Naive thymus-derived CD8-positive, alpha-beta T cell (primary cell): ENCODE measurements around the gene ATP13A2. TPM values are rescaled to one million over a fixed set of nuclear protein-coding genes. Genes with fewer than 3 reads are reported as not detected.
"Not testable (repeated sequence)": the region's sequence is repeated elsewhere in the genome, so short reads cannot be mapped to it uniquely, and the experiment has no call there.

ENCODE experiments used
- ATAC-seq, 2 donors: fragments of 150-1000 bp; cut with Tn5 transposase in 1 of 2; sonication (Bioruptor Pico), chemical (Tn5 transposase) in 1 of 2; 1 replicate in 1 of 2; 2 replicates in 1 of 2; pipeline ENCODE4 v1.10.0; 2021; ENCODE audit warnings: mild to moderate bottlenecking in 2 of 2, moderate library complexity in 2 of 2
- POLR2A ChIA-PET: fragments of 350-600 bp; sonication (Branson Sonifier 250); formaldehyde crosslinking; loops from one replicate; lab custom pipeline; 2021; ENCODE audit warnings: antibody characterized with exemption; lab: Charles Lee
- DNase-seq, 10 donors: peaks; one replicate each; pipeline versions ENCODE4 v3.0.0 to v3.0.0-alpha.2; 2020 to 2022
- H3K27ac Mint-ChIP-seq, 10 donors: one replicate each; pipeline ENCODE4 v1.8.0; 2020 to 2022; ENCODE audit warnings: mild to moderate bottlenecking in 10 of 10, mixed read lengths in 10 of 10, moderate library complexity in 4 of 10, inconsistent platforms in 1 of 10
- H3K27me3 Mint-ChIP-seq, 5 donors: one replicate each; pipeline ENCODE4 v1.8.0; 2021 to 2022; ENCODE audit warnings: mixed read lengths in 5 of 5
- H3K36me3 Mint-ChIP-seq, 3 donors: one replicate each; pipeline ENCODE4 v1.8.0; 2020 to 2022; ENCODE audit warnings: mixed read lengths in 3 of 3, mild to moderate bottlenecking in 2 of 3, inconsistent platforms in 1 of 3
- H3K4me1 Mint-ChIP-seq, 4 donors: one replicate each; pipeline ENCODE4 v1.8.0; 2021 to 2022; ENCODE audit warnings: mixed read lengths in 4 of 4
- H3K4me3 Mint-ChIP-seq, 10 donors: one replicate each; pipeline ENCODE4 v1.8.0; 2020 to 2022; ENCODE audit warnings: mild to moderate bottlenecking in 10 of 10, mixed read lengths in 10 of 10, moderate library complexity in 6 of 10, inconsistent platforms in 1 of 10
- H3K9me3 Mint-ChIP-seq, 9 donors: one replicate each; pipeline ENCODE4 v1.8.0; 2020 to 2022; ENCODE audit warnings: mixed read lengths in 9 of 9, mild to moderate bottlenecking in 3 of 9, inconsistent platforms in 1 of 9, moderate library complexity in 1 of 9
- polyA plus RNA-seq, 3 donors: library from polyadenylated mRNA; unstranded; fragments of 300-500 nt; fragmentation: Illumina TruSeq; gene quantifications; one replicate each; pipeline ENCODE4 v1.2.3, GENCODE V29; 2021
- total RNA-seq, 8 experiments: library from RNA in 2 of 8; stranded (reverse) in 2 of 8; gene quantifications; one replicate each; pipeline ENCODE4 v1.2.3 and lab custom pipeline; 2021 to 2026

Gene ATP13A2
- total and polyA plus RNA-seq, 5 experiments from 2014 or later, result 21.6 to 44.4 (median 43.7) TPM

- DNase-seq, result peak; percentile 53 to 83 (median 63)
- Mint-ChIP-seq H3K4me1 (peaks cover 0 to 14% (median 6%) of the 10 kb centered on the region in 4 donors), H3K9me3 (peaks cover 0 to 1% (median 0%) of the 10 kb centered on the region in 9 donors), H3K27ac (peak overlapping the region in 8 of 10 donors; percentile 28 to 84 (median 75)), H3K27me3 (no peaks in the 10 kb centered on the region), H3K36me3 (peaks cover 0 to 22% (median 4%) of the 10 kb centered on the region in 3 donors), H3K4me3 (peak overlapping the region; percentile 68 to 85 (median 77))
- POLR2A ChIA-PET, result interaction anchor here (0.5 to 1.6 kb wide), 5 partner anchors 9 to 61 kb away, joined by 3 to 6 read pairs (median 4); no protein-coding TSS in a partner anchor
- peak; percentile 84 to 95 for ATAC-seq
Observed at GRCh38 chr1:16960560-16961296, 51.0 kb downstream of the ATP13A2 start.

- POLR2A ChIA-PET, result interaction anchor here (0.6 kb wide), 1 partner anchor 55 kb away, joined by 3 read pairs; no protein-coding TSS in a partner anchor
- Mint-ChIP-seq H3K27me3 (no peaks in the 10 kb centered on the region), H3K36me3 (peaks cover 0 to 13% (median 0%) of the 10 kb centered on the region in 3 donors), H3K27ac (no peak overlapping the region), H3K4me3 (no peak overlapping the region), H3K9me3 (no peaks in the 10 kb centered on the region), H3K4me1 (peaks cover 0 to 14% (median 6%) of the 10 kb centered on the region in 4 donors)
- DNase-seq, result no peak
- no peak for ATAC-seq
Observed at GRCh38 chr1:16958475-16958874, 53.3 kb downstream of the ATP13A2 start.

- no peaks in the 10 kb centered on the region for H3K27me3 Mint-ChIP-seq
- no peaks in the 10 kb centered on the region for H3K9me3 Mint-ChIP-seq
- peaks cover 0 to 14% (median 6%) of the 10 kb centered on the region in 4 donors for H3K4me1 Mint-ChIP-seq
- POLR2A ChIA-PET, result interaction anchor here (1.5 kb wide), 1 partner anchor 53 kb away, joined by 3 read pairs; no protein-coding TSS in a partner anchor
- ATAC-seq (no peak), DNase-seq (no peak)
- no peak overlapping the region for H3K4me3 Mint-ChIP-seq
- no peak overlapping the region for H3K27ac Mint-ChIP-seq
- H3K36me3 Mint-ChIP-seq, result peaks cover 0 to 8% (median 0%) of the 10 kb centered on the region in 3 donors
Observed at GRCh38 chr1:16957731-16958130, 54.0 kb downstream of the ATP13A2 start.

GRCh38 chr1:16956775-16957174 lies 55.0 kb downstream of the ATP13A2 start:
- POLR2A ChIA-PET, result interaction anchor here (1.5 kb wide), 1 partner anchor 52 kb away, joined by 3 read pairs; no protein-coding TSS in a partner anchor
- DNase-seq (no peak), ATAC-seq (no peak)
- no peak overlapping the region for H3K4me3 Mint-ChIP-seq
- peaks cover 0 to 14% (median 7%) of the 10 kb centered on the region in 4 donors for H3K4me1 Mint-ChIP-seq
- no peaks in the 10 kb centered on the region for H3K9me3 Mint-ChIP-seq
- no peak overlapping the region for H3K27ac Mint-ChIP-seq
- no peaks in the 10 kb centered on the region for H3K27me3 Mint-ChIP-seq
- H3K36me3 Mint-ChIP-seq, result peaks cover 0 to 8% (median 0%) of the 10 kb centered on the region in 3 donors

GRCh38 chr1:16955186-16955585 lies 56.5 kb downstream of the ATP13A2 start:
- Mint-ChIP-seq H3K27me3 (no peaks in the 10 kb centered on the region), H3K4me3 (no peak overlapping the region), H3K9me3 (no peaks in the 10 kb centered on the region), H3K36me3 (peaks cover 0 to 8% (median 0%) of the 10 kb centered on the region in 3 donors), H3K27ac (no peak overlapping the region), H3K4me1 (peaks cover 0 to 4% (median 2%) of the 10 kb centered on the region in 4 donors)
- ATAC-seq (no peak), DNase-seq (no peak)
- POLR2A ChIA-PET, result no interaction called here

GRCh38 chr1:16954579-16954978 lies 57.1 kb downstream of the ATP13A2 start:
- no peak for ATAC-seq
- Mint-ChIP-seq H3K4me3 (no peak overlapping the region), H3K4me1 (peaks cover 0 to 3% (median 2%) of the 10 kb centered on the region in 4 donors), H3K36me3 (peaks cover 0 to 8% (median 0%) of the 10 kb centered on the region in 3 donors), H3K9me3 (no peaks in the 10 kb centered on the region), H3K27ac (no peak overlapping the region), H3K27me3 (no peaks in the 10 kb centered on the region)
- DNase-seq, result no peak
- POLR2A ChIA-PET, result no interaction called here

GRCh38 chr1:16952376-16952775 lies 59.4 kb downstream of the ATP13A2 start:
- H3K9me3 Mint-ChIP-seq, ATAC-seq, H3K4me3 Mint-ChIP-seq, H3K4me1 Mint-ChIP-seq, H3K27me3 Mint-ChIP-seq, DNase-seq: not testable (repeated sequence)
- Mint-ChIP-seq H3K27ac (peak overlapping the region in 1 of 10 donors; percentile 43), H3K36me3 (peaks cover 0 to 10% (median 0%) of the 10 kb centered on the region in 3 donors)
- POLR2A ChIA-PET, result interaction anchor here (0.6 to 1.6 kb wide), 5 partner anchors 8 to 340 kb away, joined by 3 to 6 read pairs (median 3); no protein-coding TSS in a partner anchor

- DNase-seq, H3K27me3 Mint-ChIP-seq, H3K27ac Mint-ChIP-seq, H3K9me3 Mint-ChIP-seq, H3K4me3 Mint-ChIP-seq, POLR2A ChIA-PET, H3K4me1 Mint-ChIP-seq, ATAC-seq: not testable (repeated sequence)
- peaks cover 0 to 16% (median 0%) of the 10 kb centered on the region in 3 donors for H3K36me3 Mint-ChIP-seq
Observed at GRCh38 chr1:16949026-16949425, 62.7 kb downstream of the ATP13A2 start.

GRCh38 chr1:16948282-16948891 lies 63.3 kb downstream of the ATP13A2 start:
- H3K9me3 Mint-ChIP-seq, H3K4me3 Mint-ChIP-seq, H3K4me1 Mint-ChIP-seq, ATAC-seq, POLR2A ChIA-PET, H3K27ac Mint-ChIP-seq, H3K27me3 Mint-ChIP-seq, DNase-seq: not testable (repeated sequence)
- H3K36me3 Mint-ChIP-seq, result peaks cover 0 to 22% (median 0%) of the 10 kb centered on the region in 3 donors

- Mint-ChIP-seq H3K27me3 (no peaks in the 10 kb centered on the region), H3K4me1 (peaks cover 0 to under 1% (median 0%) of the 10 kb centered on the region in 4 donors), H3K36me3 (peaks cover 0 to 36% (median 0%) of the 10 kb centered on the region in 3 donors), H3K4me3 (no peak overlapping the region), H3K9me3 (no peaks in the 10 kb centered on the region), H3K27ac (no peak overlapping the region)
- ATAC-seq (no peak), DNase-seq (no peak)
- POLR2A ChIA-PET, result interaction anchor here (0.5 to 1.0 kb wide), 2 partner anchors 43 to 970 kb away, joined by 3 read pairs; no protein-coding TSS in a partner anchor
Observed at GRCh38 chr1:16946646-16947045, 65.1 kb downstream of the ATP13A2 start.

GRCh38 chr1:16946185-16946584 lies 65.5 kb downstream of the ATP13A2 start:
- Mint-ChIP-seq H3K4me3 (peak overlapping the region in 1 of 10 donors; percentile 38), H3K27ac (peak overlapping the region in 2 of 10 donors; percentile 49 to 92), H3K36me3 (peaks cover 0 to 36% (median 0%) of the 10 kb centered on the region in 3 donors)
- not testable (repeated sequence) for DNase-seq, H3K27me3 Mint-ChIP-seq, ATAC-seq, H3K4me1 Mint-ChIP-seq, H3K9me3 Mint-ChIP-seq
- POLR2A ChIA-PET, result interaction anchor here (0.5 to 1.0 kb wide), 2 partner anchors 42 to 969 kb away, joined by 3 read pairs; no protein-coding TSS in a partner anchor

- H3K27me3 Mint-ChIP-seq, H3K27ac Mint-ChIP-seq, POLR2A ChIA-PET, H3K4me1 Mint-ChIP-seq, DNase-seq, ATAC-seq, H3K4me3 Mint-ChIP-seq, H3K9me3 Mint-ChIP-seq: not testable (repeated sequence)
- peaks cover 0 to 40% (median 2%) of the 10 kb centered on the region in 3 donors for H3K36me3 Mint-ChIP-seq
Observed at GRCh38 chr1:16945512-16945911, 66.2 kb downstream of the ATP13A2 start.
